Endothelial cell of umbilical vein (primary cell): ENCODE results near the gene WBP2NL. TPM values are rescaled to one million over a fixed set of nuclear protein-coding genes. Genes with fewer than 3 reads are reported as not detected.
"Not testable (repeated sequence)": the region's sequence is repeated elsewhere in the genome, so short reads cannot be mapped to it uniquely, and the experiment has no call there.

Experiments used
- Bru-seq: library from RNA; stranded (reverse); fragments of 400-500 nt; gene quantifications from one replicate; lab custom pipeline; 2021; lab: Mats Ljungman, UMichigan
- BruChase-seq, 2 experiments: library from RNA; stranded (reverse); fragments of 400-500 nt; gene quantifications; one replicate each; lab custom pipeline; 2021; lab: Mats Ljungman, UMichigan
- BruUV-seq: library from RNA; stranded (reverse); fragments of 400-500 nt; replicated peaks from 2 replicates; lab custom pipeline; 2021; lab: Mats Ljungman, UMichigan
- CTCF ChIA-PET: fragments of 300-600, 350-600 bp; sonication (Branson Sonifier 250); formaldehyde crosslinking; loops from one replicate; lab custom pipeline; 2021; ENCODE audit warnings: antibody characterized with exemption, inconsistent platforms; lab: Charles Lee
- POLR2A ChIA-PET: fragments of 300-600, 350-600 bp; sonication (Branson Sonifier 250); formaldehyde crosslinking; loops from one replicate; lab custom pipeline; 2021; ENCODE audit warnings: antibody characterized with exemption, inconsistent platforms; lab: Charles Lee
- DNase-seq: peaks from one replicate; pipeline ENCODE4 v3.0.0-alpha.2; 2011; ENCODE audit warnings: low read depth, low spot score
- FAIRE-seq: peaks from 2 replicates; lab custom pipeline; 2011; peaks lifted over from hg19 to GRCh38; lab: Jason Lieb, UNC
- H2AFZ ChIP-seq: 2 replicates; pipeline ENCODE4 v1.6.0; 2012; ENCODE audit warnings: low read depth, low read length, control low read depth, inconsistent platforms
- H3K27ac ChIP-seq: 2 replicates; pipeline ENCODE4 v1.5.1; 2011; ENCODE audit warnings: low read depth, mild to moderate bottlenecking, control low read depth, low read length, moderate library complexity; ENCODE audit not compliant: insufficient read depth
- H3K27me3 ChIP-seq, 2 experiments: 2 replicates each; pipeline versions ENCODE4 v1.6.0 to v1.6.1; 2011; ENCODE audit warnings: low read length in 2 of 2, mixed read lengths in 1 of 2; ENCODE audit not compliant: control insufficient read depth in 2 of 2, insufficient read depth in 2 of 2
- H3K36me3 ChIP-seq, 2 experiments: 2 replicates in 1 of 2; 3 replicates in 1 of 2; pipeline ENCODE4 v1.5.1; 2011; ENCODE audit warnings: low read length in 2 of 2, mild to moderate bottlenecking in 1 of 2, moderate library complexity in 1 of 2; ENCODE audit not compliant: control insufficient read depth in 2 of 2, insufficient read depth in 2 of 2; ENCODE audit errors: extremely low read depth in 1 of 2
- H3K4me1 ChIP-seq: 3 replicates; pipeline ENCODE4 v1.5.1; 2011; ENCODE audit warnings: mild to moderate bottlenecking, low read length; ENCODE audit not compliant: control insufficient read depth, insufficient read depth; ENCODE audit errors: extremely low read depth
- H3K4me2 ChIP-seq: 2 replicates; pipeline ENCODE4 v1.6.1; 2011; ENCODE audit warnings: low read length, control low read depth, mixed read lengths; ENCODE audit not compliant: insufficient read depth
- H3K4me3 ChIP-seq, 3 experiments: fragments of 200-600 bp in 1 of 3; sonication (generic), shearing (Covaris generic) in 1 of 3; replicated peaks in 1 of 3; 2 replicates each; pipeline ENCODE4 v1.5.1; 2011 to 2016; ENCODE audit warnings: control low read depth in 3 of 3, low read length in 3 of 3, mild to moderate bottlenecking in 2 of 3, inconsistent platforms in 1 of 3, low read depth in 1 of 3, moderate library complexity in 1 of 3; ENCODE audit not compliant: insufficient read depth in 1 of 3
- H3K79me2 ChIP-seq: 2 replicates; pipeline ENCODE4 v1.6.0; 2012; ENCODE audit warnings: low read length, inconsistent platforms; ENCODE audit not compliant: control insufficient read depth, insufficient read depth
- H3K9ac ChIP-seq: replicated peaks from 2 replicates; pipeline ENCODE3; 2011; ENCODE audit warnings: low read length, control low read depth; ENCODE audit not compliant: insufficient read depth; ENCODE audit errors: extremely low read depth
- H3K9me1 ChIP-seq: replicated peaks from 3 replicates; pipeline ENCODE4 v1.6.0; 2011; ENCODE audit warnings: mild to moderate bottlenecking, low read length; ENCODE audit not compliant: control insufficient read depth, insufficient read depth; ENCODE audit errors: extremely low read depth
- H3K9me3 ChIP-seq: replicated peaks from 2 replicates; pipeline ENCODE4 v1.5.1; 2012; ENCODE audit warnings: low read length, inconsistent platforms; ENCODE audit not compliant: control insufficient read depth, insufficient read depth
- H4K20me1 ChIP-seq: replicated peaks from 2 replicates; pipeline ENCODE3; 2011; ENCODE audit warnings: mild to moderate bottlenecking, low read length; ENCODE audit not compliant: control insufficient read depth, insufficient read depth; ENCODE audit errors: extremely low read depth
- EZH2 ChIP-seq: IDR thresholded peaks from 2 replicates; pipeline ENCODE4 v1.6.1; 2012; ENCODE audit warnings: borderline replicate concordance, low read depth, mild to moderate bottlenecking, moderate library complexity, low read length, inconsistent platforms; ENCODE audit not compliant: severe bottlenecking
- FOS ChIP-seq: IDR thresholded peaks from 2 replicates; pipeline ENCODE4 v1.6.1; 2011; ENCODE audit warnings: mild to moderate bottlenecking, low read length, moderate library complexity, borderline replicate concordance; ENCODE audit not compliant: insufficient read depth
- GATA2 ChIP-seq: IDR thresholded peaks from 2 replicates; pipeline ENCODE4 v1.7.0; 2011; ENCODE audit warnings: low read depth, mild to moderate bottlenecking, moderate library complexity, mixed read lengths, low read length; ENCODE audit not compliant: insufficient read length, insufficient read depth
- JUN ChIP-seq: IDR thresholded peaks from 2 replicates; pipeline ENCODE4 v1.6.1; 2011; ENCODE audit warnings: borderline replicate concordance, low read depth; ENCODE audit not compliant: insufficient read length, insufficient read depth
- MYC ChIP-seq: IDR thresholded peaks from one replicate; pipeline ENCODE4 v1.6.1; 2011; ENCODE audit warnings: mild to moderate bottlenecking, low read depth, low read length
- POLR2A ChIP-seq: IDR thresholded peaks from 2 replicates; pipeline ENCODE4 v1.6.1; 2012; ENCODE audit warnings: low read depth, mild to moderate bottlenecking, control low read depth, low read length
- POLR2AphosphoS5 ChIP-seq: IDR thresholded peaks from 2 replicates; pipeline ENCODE4 v1.6.1; 2012; ENCODE audit warnings: low read depth, mild to moderate bottlenecking, control low read depth, low read length, moderate library complexity; ENCODE audit not compliant: insufficient read depth
- dilution Hi-C: fragments of 300-500 bp; cut with MboI; formaldehyde crosslinking; loops from one replicate; pipeline ENCODE4 v1.15.0; 2019; ENCODE audit warnings: low sequenced_read_pairs; ENCODE audit not compliant: extremely low pct_ligation_motif_present
- intact Hi-C: fragments of 100-400 bp; cut with micrococcal nuclease; formaldehyde crosslinking; loops from one replicate; pipeline ENCODE4 v1.10.0; 2022
- long read RNA-seq: library from polyadenylated mRNA; stranded (forward); transcript quantifications from one replicate; pipeline ENCODE4 v2.0.0, GENCODE V29; 2021
- polyA minus RNA-seq, 3 experiments: library from RNA; depleted of rRNA, polyadenylated mRNA; stranded (reverse); fragments of >200 nt; gene quantifications; 1 replicate in 1 of 3; 2 replicates in 2 of 3; pipeline ENCODE4 v1.2.3, GENCODE V29; 2011
- polyA plus RNA-seq, 4 experiments: library from polyadenylated mRNA; depleted of rRNA in 3 of 4; stranded (reverse) in 3 of 4; unstranded in 1 of 4; fragments of >200 nt; gene quantifications; 2 replicates each; pipeline versions ENCODE4 v1.2.1 to v1.2.3, GENCODE V29; 2011 to 2012; ENCODE audit warnings: missing spikeins in 1 of 4
- total RNA-seq: library from RNA; stranded (reverse); gene quantifications from 2 replicates; pipeline ENCODE4 v1.2.3, GENCODE V29; 2021
- TF ChIP-seq, protein P1 (sequence below), 2 donors: IDR thresholded peaks; 1 replicate in 1 of 2; 2 replicates in 1 of 2; pipeline ENCODE4 v1.5.1; 2011; ENCODE audit warnings: low read length in 2 of 2, mild to moderate bottlenecking in 2 of 2, moderate library complexity in 2 of 2, control low read depth in 1 of 2, inconsistent platforms in 1 of 2, low read depth in 1 of 2; ENCODE audit not compliant: insufficient read depth in 1 of 2; ENCODE audit errors: extremely low read depth in 1 of 2
- TF ChIP-seq, protein P2 (sequence below): IDR thresholded peaks from 2 replicates; pipeline ENCODE4 v1.6.1; 2011; ENCODE audit not compliant: insufficient read depth, insufficient read length

Gene WBP2NL, protein sequence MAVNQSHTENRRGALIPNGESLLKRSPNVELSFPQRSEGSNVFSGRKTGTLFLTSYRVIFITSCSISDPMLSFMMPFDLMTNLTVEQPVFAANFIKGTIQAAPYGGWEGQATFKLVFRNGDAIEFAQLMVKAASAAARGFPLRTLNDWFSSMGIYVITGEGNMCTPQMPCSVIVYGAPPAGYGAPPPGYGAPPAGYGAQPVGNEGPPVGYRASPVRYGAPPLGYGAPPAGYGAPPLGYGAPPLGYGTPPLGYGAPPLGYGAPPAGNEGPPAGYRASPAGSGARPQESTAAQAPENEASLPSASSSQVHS
- total RNA-seq: 0.27 TPM in 1 of 2 replicates, not detected in the other
- 0.08 and 0.13 TPM in 2 replicates for polyA plus RNA-seq
- 0.05 and 0.10 TPM in 2 replicates for polyA plus RNA-seq (2011; cell fraction: cytosol; rRNA removed)
- polyA plus RNA-seq (2011; cell fraction: nucleus; rRNA removed): 0.17 and 0.39 TPM in 2 replicates
- 0.15 TPM in 1 of 2 replicates, not detected in the other for polyA plus RNA-seq (2012)
- 0.42 TPM in 1 of 2 replicates, not detected in the other for polyA minus RNA-seq
- polyA minus RNA-seq (2011; cell fraction: cytosol; rRNA and poly(A)+ RNA removed): not detected
- 0.19 TPM in 1 of 2 replicates, not detected in the other for polyA minus RNA-seq (2011; cell fraction: nucleus; rRNA and poly(A)+ RNA removed)
- Bru-seq, nascent RNA: percentile 30 among the genes with signal in this experiment
- BruChase-seq, experiment 1, labeled RNA remaining after a 6-hour chase: percentile 30 among the genes with signal in this experiment
- BruChase-seq, experiment 2, labeled RNA remaining after a 2-hour chase: percentile 24 among the genes with signal in this experiment
- long read RNA-seq, partial matches to known transcripts: 0 of 8 reads
- long read RNA-seq, other reads (novel, unspliced or antisense): 8 of 8 reads

DNA sequence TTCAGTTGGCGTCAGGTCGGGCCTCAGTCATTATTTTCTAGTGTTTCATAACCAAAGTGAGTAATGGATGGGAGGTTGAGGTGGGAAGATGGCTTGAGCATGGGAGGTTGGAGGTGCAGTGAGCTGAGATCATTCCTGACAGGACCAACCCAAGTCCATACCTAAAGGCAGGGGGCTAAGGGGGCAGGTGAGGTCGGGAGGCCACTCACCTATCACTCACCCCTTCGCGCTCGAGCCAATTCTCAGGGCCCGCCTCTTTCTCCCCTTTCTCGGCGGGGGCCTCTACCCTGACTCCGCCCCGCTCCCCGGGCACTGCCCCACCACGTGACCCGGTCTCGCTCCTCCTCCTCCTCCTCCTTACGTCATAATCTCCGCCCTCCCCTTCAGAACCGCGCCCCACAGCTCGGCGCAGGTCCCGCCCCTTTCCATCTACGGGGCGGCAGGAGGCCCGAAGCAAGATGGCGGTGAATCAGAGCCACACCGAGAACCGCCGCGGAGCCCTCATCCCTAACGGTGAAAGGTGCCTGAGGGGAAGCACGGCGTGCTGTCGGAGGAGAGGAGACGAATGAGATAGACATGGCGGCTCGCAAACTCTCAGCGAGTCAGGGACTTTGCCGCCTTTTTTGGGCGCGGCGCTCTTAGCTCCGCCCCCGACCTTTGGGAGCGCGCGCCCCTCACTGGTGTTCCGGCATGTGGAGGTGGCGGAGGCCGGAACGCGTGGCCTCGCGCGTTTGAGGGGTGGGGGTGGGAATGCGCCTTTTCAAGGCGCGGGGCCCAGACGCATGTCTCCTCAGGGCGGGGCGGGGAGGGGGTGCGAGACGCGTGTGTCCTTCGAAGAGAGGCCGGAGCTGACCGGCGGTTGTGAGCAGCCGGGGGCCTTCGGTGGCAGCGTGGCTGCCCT, at the start of gene WBP2NL:
TSS of gene WBP2NL (plus strand) at position 428 of the 901 bp plus-strand sequence. CDS start at position 459, 31 bp downstream.
- Histone ChIP-seq H3K27ac (no peak within 1 kb of the TSS), H3K4me1 (no peaks in the 10 kb centered on the region), H3K4me3 (peak within 1 kb of the TSS in 2 of 3 experiments; percentile 19 to 53), H3K9me3 (no peaks in the 10 kb centered on the region), H3K4me2 (peak within 1 kb of the TSS; percentile 9), H3K27me3 (peaks cover 0 to 9% of the 10 kb centered on the region in 2 experiments), H3K79me2 (no peaks in the 10 kb centered on the region), H2AFZ (peak within 1 kb of the TSS; percentile 96), H3K9ac (peak within 1 kb of the TSS; percentile 43), H3K36me3 (no peaks in the 10 kb centered on the region), H3K9me1 (no peaks in the 10 kb centered on the region), H4K20me1 (no peaks in the 10 kb centered on the region)
- no peak for TF ChIP-seq MYC
- no peak for TF ChIP-seq EZH2
- TF ChIP-seq FOS: no peak
- TF ChIP-seq GATA2: no peak
- TF ChIP-seq JUN: no peak
- TF ChIP-seq, protein P1, sequence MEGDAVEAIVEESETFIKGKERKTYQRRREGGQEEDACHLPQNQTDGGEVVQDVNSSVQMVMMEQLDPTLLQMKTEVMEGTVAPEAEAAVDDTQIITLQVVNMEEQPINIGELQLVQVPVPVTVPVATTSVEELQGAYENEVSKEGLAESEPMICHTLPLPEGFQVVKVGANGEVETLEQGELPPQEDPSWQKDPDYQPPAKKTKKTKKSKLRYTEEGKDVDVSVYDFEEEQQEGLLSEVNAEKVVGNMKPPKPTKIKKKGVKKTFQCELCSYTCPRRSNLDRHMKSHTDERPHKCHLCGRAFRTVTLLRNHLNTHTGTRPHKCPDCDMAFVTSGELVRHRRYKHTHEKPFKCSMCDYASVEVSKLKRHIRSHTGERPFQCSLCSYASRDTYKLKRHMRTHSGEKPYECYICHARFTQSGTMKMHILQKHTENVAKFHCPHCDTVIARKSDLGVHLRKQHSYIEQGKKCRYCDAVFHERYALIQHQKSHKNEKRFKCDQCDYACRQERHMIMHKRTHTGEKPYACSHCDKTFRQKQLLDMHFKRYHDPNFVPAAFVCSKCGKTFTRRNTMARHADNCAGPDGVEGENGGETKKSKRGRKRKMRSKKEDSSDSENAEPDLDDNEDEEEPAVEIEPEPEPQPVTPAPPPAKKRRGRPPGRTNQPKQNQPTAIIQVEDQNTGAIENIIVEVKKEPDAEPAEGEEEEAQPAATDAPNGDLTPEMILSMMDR (IDR thresholded peaks at IDR 0.05; ENCODE audit: extremely low read depth in 1 of 2, insufficient read depth in 1 of 2, low read depth in 1 of 2, low read length in 2 of 2): no peak
- TF ChIP-seq, protein P2, sequence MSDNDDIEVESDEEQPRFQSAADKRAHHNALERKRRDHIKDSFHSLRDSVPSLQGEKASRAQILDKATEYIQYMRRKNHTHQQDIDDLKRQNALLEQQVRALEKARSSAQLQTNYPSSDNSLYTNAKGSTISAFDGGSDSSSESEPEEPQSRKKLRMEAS: peak; percentile 66
- no peak for TF ChIP-seq POLR2AphosphoS5
- no peak for TF ChIP-seq POLR2A
- DNase-seq: peak; percentile 79
- dilution Hi-C loops (no loop called here), intact Hi-C loops (no loop called here)
- ChIA-PET POLR2A (no interaction called here), CTCF (interaction anchor here (1.0 kb wide), 1 partner anchor 92 kb away, joined by 4 read pairs; no protein-coding TSS in a partner anchor)
- FAIRE-seq: peak; percentile 21
- no TSS peak for BruUV-seq

DNA sequence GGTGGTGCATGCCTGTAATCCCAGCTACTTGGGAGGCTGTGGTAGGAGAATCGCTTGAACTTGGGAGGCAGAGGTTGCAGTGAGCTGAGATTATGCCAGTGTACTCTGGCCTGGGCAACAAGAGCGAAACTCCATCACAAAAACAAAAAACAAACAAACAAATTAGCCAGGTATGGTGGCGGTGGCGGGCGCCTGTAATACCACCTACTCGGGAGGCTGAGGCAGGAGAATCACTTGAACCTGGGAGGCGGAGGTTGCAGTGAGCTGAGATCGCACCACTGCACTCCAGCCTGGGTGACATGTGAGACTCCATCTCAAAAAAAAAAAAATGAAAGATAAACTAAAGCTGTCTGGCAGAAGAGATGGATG, 49.7 kb upstream of the WBP2NL start:
- dilution Hi-C loops, H3K79me2 ChIP-seq, H3K27ac ChIP-seq, H3K4me3 ChIP-seq, H3K27me3 ChIP-seq, intact Hi-C loops, H4K20me1 ChIP-seq, FAIRE-seq, H3K9me1 ChIP-seq, H3K9me3 ChIP-seq, BruUV-seq, H3K4me2 ChIP-seq, DNase-seq, H3K36me3 ChIP-seq, POLR2A ChIA-PET, H2AFZ ChIP-seq, H3K9ac ChIP-seq: not testable (repeated sequence)
- peaks cover 24% of the 10 kb centered on the region for H3K4me1 ChIP-seq
- CTCF ChIA-PET: interaction anchor here (0.9 to 2.0 kb wide), 2 partner anchors 8 to 13 kb away, joined by 3 to 7 read pairs; no protein-coding TSS in a partner anchor
